BLaER1 (cell line): ENCODE data around the gene PARP1.

Experiments used
- H3K27ac ChIP-seq: shearing (Covaris generic); formaldehyde crosslinking; 2 replicates; pipeline ENCODE4 v1.8.1; 2022
- H3K27me3 ChIP-seq: shearing (Covaris generic); formaldehyde crosslinking; 2 replicates; pipeline ENCODE4 v1.8.1; 2022
- H3K36me3 ChIP-seq: shearing (Covaris generic); formaldehyde crosslinking; 2 replicates; pipeline ENCODE4 v1.8.1; 2022
- H3K4me1 ChIP-seq: shearing (Covaris generic); formaldehyde crosslinking; 2 replicates; pipeline ENCODE4 v1.8.1; 2022
- H3K4me2 ChIP-seq: shearing (Covaris generic); formaldehyde crosslinking; 2 replicates; pipeline ENCODE4 v1.8.1; 2022
- H3K4me3 ChIP-seq: shearing (Covaris generic); formaldehyde crosslinking; 2 replicates; pipeline ENCODE4 v1.8.1; 2022
- H3K9ac ChIP-seq: shearing (Covaris generic); formaldehyde crosslinking; 2 replicates; pipeline ENCODE4 v1.8.1; 2022
- H3K9me3 ChIP-seq: shearing (Covaris generic); formaldehyde crosslinking; 2 replicates; pipeline ENCODE4 v1.8.1; 2022
- H4K20me1 ChIP-seq: shearing (Covaris generic); formaldehyde crosslinking; 2 replicates; pipeline ENCODE4 v1.8.1; 2022
- Cebpa-rat ChIP-seq: shearing (Covaris generic); IDR thresholded peaks from 2 replicates; pipeline ENCODE4 v1.8.1; 2022

The PARP1 gene

DNA sequence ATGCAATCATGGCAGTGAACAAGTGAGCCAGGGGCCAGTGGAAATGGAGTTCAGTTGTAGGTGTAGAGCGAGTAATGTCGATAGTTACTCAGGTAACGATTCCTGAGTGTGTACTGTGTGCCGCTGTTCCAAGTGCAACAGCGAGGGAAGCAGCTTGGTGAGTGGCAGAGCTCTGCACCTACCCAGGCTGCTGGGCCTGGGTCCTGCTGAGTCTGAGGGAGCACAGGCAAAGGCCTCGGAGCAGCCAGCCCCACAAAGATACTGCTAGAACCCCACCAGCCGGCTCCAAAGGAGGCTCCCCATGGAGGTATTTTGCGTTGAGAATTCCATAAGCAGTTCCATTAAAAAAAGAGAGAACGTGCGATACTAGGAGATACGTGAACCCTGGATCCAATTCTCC lies 23.2 kb downstream of the PARP1 start:
- Histone ChIP-seq H3K4me3 (no peak overlapping the region), H3K4me1 (peaks cover 48% of the 10 kb centered on the region), H4K20me1 (peaks cover 91% of the 10 kb centered on the region), H3K27me3 (no peaks in the 10 kb centered on the region), H3K4me2 (no peak overlapping the region), H3K9me3 (no peaks in the 10 kb centered on the region), H3K9ac (no peak overlapping the region), H3K27ac (no peak overlapping the region), H3K36me3 (peaks cover 100% of the 10 kb centered on the region)
- TF ChIP-seq Cebpa-rat, result no peak

DNA sequence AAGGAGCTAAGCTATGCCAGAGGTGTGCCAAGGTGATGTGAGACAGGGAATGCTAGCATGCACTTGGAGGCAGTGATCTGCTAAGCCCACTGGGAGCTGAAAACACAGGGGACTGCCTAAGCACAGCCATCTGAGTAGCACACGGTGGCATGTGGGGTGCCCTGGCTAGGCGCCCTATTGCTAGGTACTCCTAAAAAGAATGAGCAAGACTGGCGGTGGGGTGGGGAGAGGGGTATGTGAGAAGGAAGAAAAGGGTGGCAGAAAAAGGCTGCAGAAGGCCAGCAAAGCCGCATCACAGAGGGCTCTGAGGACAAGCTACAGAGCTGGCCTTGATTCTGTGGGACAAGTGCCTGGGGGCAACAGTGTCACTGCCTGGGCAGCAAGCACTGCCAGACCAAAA lies 23.9 kb downstream of the PARP1 start:
- TF ChIP-seq Cebpa-rat, result no peak
- Histone ChIP-seq H4K20me1 (peaks cover 84% of the 10 kb centered on the region), H3K27ac (0 out of 2 replicates have a peak overlapping the region, but pooled peaks have one; percentile 11), H3K27me3 (no peaks in the 10 kb centered on the region), H3K9me3 (no peaks in the 10 kb centered on the region), H3K4me1 (peaks cover 52% of the 10 kb centered on the region), H3K36me3 (peaks cover 100% of the 10 kb centered on the region), H3K4me2 (no peak overlapping the region), H3K4me3 (no peak overlapping the region), H3K9ac (no peak overlapping the region)

DNA sequence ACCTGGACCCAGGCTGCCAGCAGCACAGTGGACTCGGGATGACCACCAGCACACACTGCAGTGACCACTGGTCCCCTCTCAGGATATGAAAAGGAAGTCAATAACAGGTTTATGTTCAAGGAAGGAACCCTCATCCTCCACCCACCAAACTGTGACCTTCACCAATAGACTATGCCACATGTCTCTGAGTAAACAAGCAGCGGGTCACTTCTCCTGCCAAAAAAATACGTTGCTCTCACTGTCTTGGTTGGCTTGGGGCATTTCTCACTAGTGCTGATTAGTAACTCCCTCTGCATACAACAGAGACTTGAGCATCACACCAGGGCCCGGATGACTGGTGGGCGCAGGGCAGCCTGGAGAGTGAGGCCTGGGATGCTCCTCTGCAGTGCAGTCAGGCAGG lies 25.9 kb downstream of the PARP1 start:
- peaks cover 75% of the 10 kb centered on the region for H4K20me1 ChIP-seq
- H3K4me2 ChIP-seq, result peak overlapping the region; percentile 59
- no peaks in the 10 kb centered on the region for H3K27me3 ChIP-seq
- H3K9me3 ChIP-seq, result no peaks in the 10 kb centered on the region
- peak overlapping the region; percentile 18 for H3K9ac ChIP-seq
- peaks cover 100% of the 10 kb centered on the region for H3K36me3 ChIP-seq
- peak overlapping the region; percentile 75 for H3K27ac ChIP-seq
- no peak overlapping the region for H3K4me3 ChIP-seq
- peaks cover 52% of the 10 kb centered on the region for H3K4me1 ChIP-seq
- TF ChIP-seq Cebpa-rat, result no peak

DNA sequence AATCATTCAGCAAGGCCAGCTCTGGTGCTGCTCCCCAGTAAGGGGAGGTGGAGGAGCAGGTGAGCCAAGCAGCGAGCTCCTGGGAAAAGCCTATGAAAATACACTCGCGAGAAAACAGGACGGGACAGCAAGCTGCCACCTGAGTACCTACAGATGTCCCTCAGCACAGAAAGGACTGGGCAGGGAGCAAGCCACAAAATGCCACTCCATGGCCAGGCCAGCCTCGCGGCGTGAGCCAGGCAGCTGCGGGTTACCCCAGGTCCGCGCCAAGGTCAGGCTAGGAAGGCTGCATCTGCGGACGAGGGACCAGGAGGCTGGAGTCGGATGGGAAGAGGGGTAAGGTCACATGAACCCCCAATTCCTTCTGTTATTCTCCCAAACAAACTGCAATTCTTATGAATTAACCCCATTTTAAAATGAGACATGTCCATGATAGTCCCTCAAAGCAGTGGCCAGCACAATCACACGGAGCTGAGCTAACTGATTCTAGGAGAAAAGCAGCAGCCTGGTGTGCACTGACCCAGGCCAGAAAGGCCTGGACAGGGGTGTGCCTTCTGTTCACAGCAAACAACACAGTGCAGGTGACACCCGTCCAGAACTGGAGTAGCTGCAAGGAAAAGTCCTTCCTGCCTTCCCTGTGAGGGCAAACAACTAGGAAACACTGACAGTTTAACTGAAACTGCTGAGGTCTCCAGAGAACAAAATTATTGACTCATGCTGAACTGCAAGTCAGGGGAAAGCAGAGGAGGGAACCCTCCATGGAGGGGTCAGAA lies 26.5 kb downstream of the PARP1 start:
- Histone ChIP-seq H3K27me3 (no peaks in the 10 kb centered on the region), H4K20me1 (peaks cover 69% of the 10 kb centered on the region), H3K9me3 (no peaks in the 10 kb centered on the region), H3K36me3 (peaks cover 100% of the 10 kb centered on the region), H3K27ac (peak overlapping the region; percentile 75), H3K4me1 (peaks cover 52% of the 10 kb centered on the region), H3K4me3 (no peak overlapping the region), H3K4me2 (peak overlapping the region; percentile 59), H3K9ac (peak overlapping the region; percentile 18; the same call in 1 of the 2 replicates)
- TF ChIP-seq Cebpa-rat, result no peak

DNA sequence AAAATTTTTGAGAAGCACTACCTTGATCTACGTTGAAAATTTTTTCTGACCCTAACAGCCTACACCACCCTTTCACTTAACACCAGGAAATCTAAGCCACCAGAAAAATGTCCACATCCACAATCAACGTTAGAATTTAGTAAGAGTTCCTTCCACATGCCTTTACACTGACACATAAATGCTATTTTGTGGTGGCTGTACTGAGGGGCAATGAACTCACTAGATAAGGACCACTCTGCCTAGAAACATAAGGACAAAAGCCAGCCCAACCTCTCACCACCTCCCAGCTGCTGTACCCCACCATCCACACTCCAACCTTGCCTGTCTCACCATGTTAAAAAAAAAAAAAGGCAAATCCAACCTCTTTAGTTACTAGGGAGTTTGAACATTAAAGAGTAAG lies 29.8 kb downstream of the PARP1 start:
- Histone ChIP-seq H3K27me3 (no peaks in the 10 kb centered on the region), H3K27ac (0 out of 2 replicates have a peak overlapping the region, but pooled peaks have one; percentile 10), H3K4me3 (no peak overlapping the region), H3K36me3 (peaks cover 100% of the 10 kb centered on the region), H4K20me1 (peaks cover 54% of the 10 kb centered on the region), H3K4me2 (no peak overlapping the region), H3K9me3 (no peaks in the 10 kb centered on the region), H3K9ac (no peak overlapping the region), H3K4me1 (peaks cover 56% of the 10 kb centered on the region)
- no peak for TF ChIP-seq Cebpa-rat

DNA sequence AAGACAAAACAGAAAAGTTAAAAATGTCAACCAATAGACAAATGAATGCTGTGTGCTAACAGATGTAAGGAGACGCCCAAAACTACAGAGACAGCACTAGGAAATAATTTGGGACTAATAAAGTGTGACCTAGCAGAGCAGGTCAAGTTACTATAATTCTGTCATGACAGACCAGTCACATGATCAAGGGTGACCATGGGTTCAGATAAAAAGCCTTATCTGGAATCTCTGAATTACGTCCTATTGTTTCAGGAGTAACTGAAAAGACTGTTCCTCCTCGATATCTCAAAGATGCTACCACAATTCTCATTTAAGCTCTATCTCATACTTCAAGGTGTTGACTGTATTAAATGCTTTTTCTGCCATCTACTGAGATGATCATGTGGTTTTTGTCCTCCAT lies 31.6 kb downstream of the PARP1 start:
- Histone ChIP-seq H3K9ac (no peak overlapping the region), H3K27ac (no peak overlapping the region), H3K4me2 (no peak overlapping the region), H4K20me1 (peaks cover 54% of the 10 kb centered on the region), H3K27me3 (no peaks in the 10 kb centered on the region), H3K4me1 (peaks cover 56% of the 10 kb centered on the region), H3K36me3 (peaks cover 100% of the 10 kb centered on the region), H3K9me3 (no peaks in the 10 kb centered on the region), H3K4me3 (no peak overlapping the region)
- no peak for TF ChIP-seq Cebpa-rat

DNA sequence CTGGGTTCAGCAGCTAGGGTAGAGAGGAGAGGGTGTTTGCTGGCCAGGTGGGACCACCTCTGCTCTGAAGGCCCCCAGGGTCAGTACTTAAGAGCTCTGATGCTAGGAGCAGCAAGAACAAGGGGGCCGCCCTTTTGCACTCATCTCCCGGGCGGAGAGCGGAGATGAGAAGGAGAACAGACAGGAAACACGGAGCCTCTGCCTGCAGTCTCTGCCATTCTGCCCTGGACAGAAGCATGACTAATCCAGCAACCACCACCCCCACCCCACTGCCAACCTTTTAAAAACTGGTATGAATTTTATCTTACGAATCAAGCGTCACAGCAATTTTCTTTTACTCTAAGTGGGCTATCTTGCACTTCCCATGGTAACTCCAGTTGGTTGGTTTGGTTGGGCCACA lies 34.5 kb downstream of the PARP1 start:
- Histone ChIP-seq H3K27ac (peak overlapping the region; percentile 91), H3K9ac (no peak overlapping the region), H3K4me1 (peaks cover 66% of the 10 kb centered on the region), H3K4me2 (no peak overlapping the region; the same call in 1 of the 2 replicates), H3K4me3 (no peak overlapping the region), H3K36me3 (peaks cover 88% of the 10 kb centered on the region), H4K20me1 (peaks cover 71% of the 10 kb centered on the region), H3K9me3 (no peaks in the 10 kb centered on the region), H3K27me3 (no peaks in the 10 kb centered on the region)
- TF ChIP-seq Cebpa-rat, result no peak

DNA sequence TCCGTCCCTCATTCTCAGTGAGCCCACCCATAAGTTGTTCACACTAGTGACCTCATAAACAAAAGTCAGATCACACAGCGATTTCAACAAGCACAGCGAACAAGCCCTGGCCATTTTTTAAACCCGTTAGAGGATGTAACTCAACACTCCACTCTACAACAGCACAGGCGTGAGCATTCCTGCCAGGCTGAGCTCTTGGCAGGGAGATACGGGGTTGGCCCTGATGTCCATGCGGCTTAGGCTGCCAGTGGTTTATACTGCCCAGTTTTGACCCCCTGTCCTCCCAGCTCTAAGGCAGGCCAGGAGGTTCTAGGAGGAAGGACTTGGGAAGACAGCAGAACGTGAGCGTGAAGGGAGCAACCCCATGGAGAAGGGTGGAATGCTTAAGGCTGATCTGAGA lies 35.0 kb downstream of the PARP1 start:
- H3K27me3 ChIP-seq, result no peaks in the 10 kb centered on the region
- H4K20me1 ChIP-seq, result peaks cover 71% of the 10 kb centered on the region
- no peaks in the 10 kb centered on the region for H3K9me3 ChIP-seq
- no peak overlapping the region; the same call in 1 of the 2 replicates for H3K9ac ChIP-seq
- no peak overlapping the region for H3K4me3 ChIP-seq
- peaks cover 88% of the 10 kb centered on the region for H3K36me3 ChIP-seq
- peak overlapping the region; percentile 98 for H3K4me2 ChIP-seq
- peak overlapping the region; percentile 91 for H3K27ac ChIP-seq
- no peak for TF ChIP-seq Cebpa-rat
- peaks cover 71% of the 10 kb centered on the region for H3K4me1 ChIP-seq

DNA sequence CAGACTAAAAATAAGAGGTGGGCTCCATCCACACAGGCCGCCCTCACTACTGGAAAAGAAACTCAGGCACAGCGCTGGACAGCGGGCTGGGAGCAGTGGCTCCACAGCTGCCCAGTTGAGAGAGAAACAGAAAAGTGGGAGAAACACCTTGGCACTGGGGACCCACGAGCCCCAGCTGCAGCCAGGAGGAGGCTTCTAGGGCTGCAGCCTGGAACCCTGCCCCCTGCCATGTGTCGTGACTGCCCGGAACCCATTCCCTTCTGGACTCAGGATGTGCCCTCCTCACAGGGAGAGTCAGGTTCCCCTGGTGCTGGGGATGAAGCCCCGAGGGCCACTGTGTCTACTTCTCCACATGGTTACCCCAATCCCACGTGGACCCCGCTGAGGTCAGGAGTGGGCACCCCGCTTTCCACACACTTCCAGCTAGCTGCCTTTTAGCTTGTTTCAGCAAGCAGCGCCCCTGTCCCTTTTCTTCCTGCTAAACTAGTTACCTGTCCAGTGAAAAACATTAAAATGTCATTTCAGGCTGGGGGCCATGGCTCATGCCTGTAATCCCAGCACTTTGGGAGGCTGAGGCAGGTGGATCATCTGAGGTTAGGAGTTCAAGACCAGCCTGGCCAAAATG lies 35.9 kb downstream of the PARP1 start:
- H3K36me3 ChIP-seq, result peaks cover 88% of the 10 kb centered on the region
- no peaks in the 10 kb centered on the region for H3K9me3 ChIP-seq
- H3K4me1 ChIP-seq, result peaks cover 79% of the 10 kb centered on the region
- H3K4me2 ChIP-seq, result peak overlapping the region; percentile 98
- peak overlapping the region; percentile 77 for H3K9ac ChIP-seq
- TF ChIP-seq Cebpa-rat, result no peak
- peak overlapping the region; percentile 58; the same call in 1 of the 2 replicates for H3K4me3 ChIP-seq
- H4K20me1 ChIP-seq, result peaks cover 75% of the 10 kb centered on the region
- peak overlapping the region; percentile 91 for H3K27ac ChIP-seq
- no peaks in the 10 kb centered on the region for H3K27me3 ChIP-seq

DNA sequence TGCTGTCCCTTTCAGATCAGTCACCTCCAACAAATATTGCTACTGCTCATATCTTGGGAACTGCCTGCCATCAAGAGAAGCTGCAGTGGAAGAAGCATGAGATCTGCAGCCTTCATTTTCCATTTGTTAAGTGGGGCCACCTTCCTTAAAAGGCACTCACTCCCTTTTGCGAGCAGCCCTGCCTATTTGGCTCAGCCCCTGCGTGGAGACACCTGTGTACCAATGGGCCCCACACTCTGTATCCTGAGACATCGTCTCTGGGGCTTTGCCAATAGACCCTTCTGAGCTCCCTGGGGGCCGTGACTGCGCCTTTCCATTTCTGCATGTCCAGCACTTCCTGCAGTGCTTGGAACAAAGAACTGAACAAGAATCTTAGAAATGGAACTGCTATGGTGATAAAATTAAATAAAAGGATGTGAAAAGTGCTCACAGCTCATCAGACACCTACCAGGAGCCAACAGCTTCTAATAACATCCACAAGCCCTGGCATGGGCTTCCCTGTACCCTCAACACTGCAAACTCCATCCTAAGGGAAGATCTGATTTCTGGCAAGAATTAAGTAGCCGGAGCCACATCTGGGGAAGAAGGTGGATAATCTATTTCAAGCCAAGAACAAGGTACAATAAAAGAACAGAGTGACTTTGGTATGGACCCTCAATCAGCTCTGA lies 36.7 kb downstream of the PARP1 start:
- Histone ChIP-seq H3K27ac (peak overlapping the region; percentile 91), H3K4me3 (peak overlapping the region; percentile 58), H3K27me3 (no peaks in the 10 kb centered on the region), H3K4me2 (peak overlapping the region; percentile 98), H3K36me3 (peaks cover 88% of the 10 kb centered on the region), H3K4me1 (peaks cover 79% of the 10 kb centered on the region), H4K20me1 (peaks cover 75% of the 10 kb centered on the region), H3K9ac (peak overlapping the region; percentile 77), H3K9me3 (no peaks in the 10 kb centered on the region)
- TF ChIP-seq Cebpa-rat, result no peak
